CD4-positive, CD25-positive, alpha-beta regulatory T cell (primary cell): Measurements from ENCODE around the gene HDAC1. TPM values are rescaled to one million over a fixed set of nuclear protein-coding genes. Genes with fewer than 3 reads are reported as not detected.
"Not testable (repeated sequence)": the region's sequence is repeated elsewhere in the genome, so short reads cannot be mapped to it uniquely, and the experiment has no call there.

Source experiments
- ATAC-seq, 2 donors: fragments of 150-1000 bp; cut with Tn5 transposase; one replicate each; pipeline ENCODE4 v1.10.0; 2021; ENCODE audit warnings: low read depth in 2 of 2, moderate number of reproducible peaks in 2 of 2, moderate library complexity in 1 of 2
- DNase-seq, 3 donors: peaks; one replicate each; pipeline versions ENCODE4 v3.0.0 to v3.0.0-alpha.2; 2012 to 2022; ENCODE audit warnings: mixed read lengths in 1 of 3
- H3K27ac ChIP-seq: one replicate; pipeline ENCODE4 v1.7.0; 2013; ENCODE audit warnings: mild to moderate bottlenecking, low read length; ENCODE audit not compliant: insufficient read depth, poor library complexity, severe bottlenecking
- H3K27me3 ChIP-seq: one replicate; pipeline ENCODE4 v1.7.0; 2013; ENCODE audit warnings: low read length; ENCODE audit not compliant: control insufficient read depth, insufficient read depth
- H3K36me3 ChIP-seq: one replicate; pipeline ENCODE4 v1.7.0; 2013; ENCODE audit warnings: mild to moderate bottlenecking, low read length, moderate library complexity; ENCODE audit not compliant: control insufficient read depth, insufficient read depth
- H3K4me1 ChIP-seq: 2 replicates; pipeline ENCODE4 v1.7.0; 2013; ENCODE audit warnings: mild to moderate bottlenecking, low read length; ENCODE audit not compliant: insufficient read depth, control insufficient read depth, poor library complexity, severe bottlenecking
- H3K4me3 ChIP-seq: one replicate; pipeline ENCODE4 v1.7.0; 2013; ENCODE audit warnings: low read depth, mild to moderate bottlenecking, low read length, moderate library complexity
- H3K9me3 ChIP-seq, 2 experiments: 1 replicate in 1 of 2; 2 replicates in 1 of 2; pipeline ENCODE4 v1.7.0; 2013; ENCODE audit warnings: low read length in 2 of 2, mild to moderate bottlenecking in 1 of 2, moderate library complexity in 1 of 2; ENCODE audit not compliant: control insufficient read depth in 2 of 2
- H3K27ac Mint-ChIP-seq, 3 donors: one replicate each; pipeline ENCODE4 v1.8.0; 2020 to 2022; ENCODE audit warnings: mild to moderate bottlenecking in 3 of 3, mixed read lengths in 3 of 3, moderate library complexity in 2 of 3
- H3K27me3 Mint-ChIP-seq: one replicate; pipeline ENCODE4 v1.8.0; 2022; ENCODE audit warnings: mild to moderate bottlenecking, mixed read lengths
- H3K36me3 Mint-ChIP-seq: one replicate; pipeline ENCODE4 v1.8.0; 2020; ENCODE audit warnings: mixed read lengths
- H3K4me1 Mint-ChIP-seq, 4 donors: one replicate each; pipeline ENCODE4 v1.8.0; 2020 to 2022; ENCODE audit warnings: mixed read lengths in 4 of 4, mild to moderate bottlenecking in 1 of 4
- H3K4me3 Mint-ChIP-seq, 4 donors: one replicate each; pipeline ENCODE4 v1.8.0; 2020 to 2022; ENCODE audit warnings: mild to moderate bottlenecking in 4 of 4, mixed read lengths in 4 of 4, moderate library complexity in 3 of 4
- H3K9me3 Mint-ChIP-seq, 7 donors: one replicate each; pipeline ENCODE4 v1.8.0; 2020 to 2022; ENCODE audit warnings: mixed read lengths in 7 of 7, mild to moderate bottlenecking in 3 of 7, moderate library complexity in 2 of 7
- polyA plus RNA-seq, 4 donors: library from polyadenylated mRNA; unstranded; fragments of 300-500 nt; fragmentation: Illumina TruSeq; gene quantifications; one replicate each; pipeline ENCODE4 v1.2.3, GENCODE V29; 2021
- total RNA-seq: library from RNA; stranded (reverse); gene quantifications from one replicate; pipeline ENCODE4 v1.2.3, GENCODE V29; 2022

Gene HDAC1
- total and polyA plus RNA-seq, 5 donors from 2014 or later, result 98.2 to 150 (median 145) TPM

DNA sequence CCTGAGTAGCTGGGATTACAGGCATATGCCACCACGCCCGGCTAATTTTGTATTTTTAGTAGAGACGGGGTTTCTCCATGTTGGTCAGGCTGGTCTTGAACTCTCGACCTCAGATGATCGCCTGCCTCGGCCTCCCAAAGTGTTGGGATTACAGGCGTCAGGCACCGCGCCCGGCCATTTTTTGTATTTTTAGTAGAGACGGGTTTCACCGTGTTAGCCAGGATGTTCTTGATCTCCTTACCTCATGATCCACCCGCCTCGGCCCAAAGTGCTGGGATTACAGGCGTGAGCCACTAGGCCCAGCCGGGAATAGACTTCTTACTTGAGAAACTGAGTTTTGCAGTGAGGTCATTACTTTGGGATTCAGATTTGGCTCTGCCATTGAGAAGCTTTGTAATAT is 6.3 kb downstream of the HDAC1 start:
- not testable (repeated sequence) for H3K27ac Mint-ChIP-seq, DNase-seq, ATAC-seq, H3K27ac ChIP-seq, H3K9me3 Mint-ChIP-seq, H3K4me3 ChIP-seq, H3K27me3 ChIP-seq, H3K9me3 ChIP-seq, H3K27me3 Mint-ChIP-seq
- Mint-ChIP-seq H3K36me3 (peaks cover 28% of the 10 kb centered on the region), H3K4me3 (peak overlapping the region in 1 of 4 donors; percentile 7), H3K4me1 (peaks cover 17 to 79% (median 51%) of the 10 kb centered on the region in 4 donors)
- H3K36me3 ChIP-seq, result peaks cover 38% of the 10 kb centered on the region
- H3K4me1 ChIP-seq, result peaks cover 31% of the 10 kb centered on the region

- H3K27me3 Mint-ChIP-seq, result no peaks in the 10 kb centered on the region
- peak overlapping the region; percentile 20 to 49 (median 25) for H3K27ac Mint-ChIP-seq
- no peak for DNase-seq
- peak overlapping the region in 1 of 4 donors; percentile 21 for H3K4me3 Mint-ChIP-seq
- ATAC-seq, result no peak
- H3K4me1 Mint-ChIP-seq, result peaks cover 23 to 73% (median 58%) of the 10 kb centered on the region in 4 donors
- H3K36me3 Mint-ChIP-seq, result peaks cover 36% of the 10 kb centered on the region
- Histone ChIP-seq H3K9me3 (no peaks in the 10 kb centered on the region), H3K27me3 (no peaks in the 10 kb centered on the region), H3K4me1 (peaks cover 21% of the 10 kb centered on the region), H3K4me3 (no peak overlapping the region), H3K36me3 (peaks cover 50% of the 10 kb centered on the region), H3K27ac (no peak overlapping the region)
- no peaks in the 10 kb centered on the region for H3K9me3 Mint-ChIP-seq
These were observed 7.4 kb downstream of the HDAC1 start for GRCh38 chr1:32299327-32299726.

DNA sequence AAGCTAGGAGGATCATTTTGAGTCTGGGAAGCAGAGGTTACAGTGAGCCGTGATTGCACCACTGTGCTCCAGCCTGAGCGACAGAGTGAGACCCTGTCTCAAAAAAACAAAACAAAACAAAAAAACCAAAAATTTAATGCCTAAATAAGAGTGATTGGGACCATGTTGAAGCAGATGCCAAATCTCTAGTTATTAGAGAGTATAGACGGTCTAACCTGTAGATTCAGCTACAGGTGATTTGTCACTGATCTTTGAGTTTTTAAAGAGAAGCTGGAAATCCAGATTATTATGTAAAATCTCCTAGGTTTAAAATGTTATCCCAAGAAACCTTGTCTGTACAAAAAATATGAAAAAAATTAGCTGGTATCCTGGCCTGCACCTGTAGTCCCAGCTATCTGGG is 11.5 kb downstream of the HDAC1 start:
- ATAC-seq (no peak), DNase-seq (no peak)
- H3K9me3 Mint-ChIP-seq, result no peaks in the 10 kb centered on the region
- H3K27ac Mint-ChIP-seq, result peak overlapping the region in 1 of 3 donors; percentile 21
- H3K27me3 ChIP-seq, result no peaks in the 10 kb centered on the region
- H3K36me3 Mint-ChIP-seq, result peaks cover 42% of the 10 kb centered on the region
- no peak overlapping the region for H3K4me3 ChIP-seq
- H3K4me1 Mint-ChIP-seq, result peaks cover 24 to 67% (median 53%) of the 10 kb centered on the region in 4 donors
- H3K9me3 ChIP-seq, result no peaks in the 10 kb centered on the region
- no peak overlapping the region for H3K27ac ChIP-seq
- no peak overlapping the region for H3K4me3 Mint-ChIP-seq
- no peaks in the 10 kb centered on the region for H3K27me3 Mint-ChIP-seq
- peaks cover 63% of the 10 kb centered on the region for H3K36me3 ChIP-seq
- H3K4me1 ChIP-seq, result peaks cover 4% of the 10 kb centered on the region

- no peak for ATAC-seq
- Histone ChIP-seq H3K36me3 (peaks cover 61% of the 10 kb centered on the region), H3K27ac (no peak overlapping the region), H3K9me3 (no peaks in the 10 kb centered on the region), H3K27me3 (no peaks in the 10 kb centered on the region), H3K4me3 (no peak overlapping the region), H3K4me1 (peaks cover 4% of the 10 kb centered on the region)
- Mint-ChIP-seq H3K36me3 (peaks cover 42% of the 10 kb centered on the region), H3K9me3 (no peaks in the 10 kb centered on the region), H3K27me3 (no peaks in the 10 kb centered on the region), H3K4me1 (peaks cover 28 to 70% (median 55%) of the 10 kb centered on the region in 4 donors), H3K4me3 (no peak overlapping the region), H3K27ac (peak overlapping the region; percentile 21 to 49 (median 34))
- DNase-seq, result no peak
These were observed 12.2 kb downstream of the HDAC1 start for GRCh38 chr1:32303997-32304622.

GRCh38 chr1:32305310-32305709 is 13.4 kb downstream of the HDAC1 start:
- Histone ChIP-seq H3K36me3 (peaks cover 61% of the 10 kb centered on the region), H3K4me3 (no peak overlapping the region), H3K9me3 (no peaks in the 10 kb centered on the region), H3K4me1 (peaks cover 4% of the 10 kb centered on the region), H3K27me3 (no peaks in the 10 kb centered on the region), H3K27ac (no peak overlapping the region)
- Mint-ChIP-seq H3K4me1 (peaks cover 28 to 69% (median 56%) of the 10 kb centered on the region in 4 donors), H3K27ac (no peak overlapping the region), H3K9me3 (no peaks in the 10 kb centered on the region), H3K27me3 (no peaks in the 10 kb centered on the region), H3K36me3 (peaks cover 45% of the 10 kb centered on the region), H3K4me3 (no peak overlapping the region)
- DNase-seq (no peak), ATAC-seq (no peak)

DNA sequence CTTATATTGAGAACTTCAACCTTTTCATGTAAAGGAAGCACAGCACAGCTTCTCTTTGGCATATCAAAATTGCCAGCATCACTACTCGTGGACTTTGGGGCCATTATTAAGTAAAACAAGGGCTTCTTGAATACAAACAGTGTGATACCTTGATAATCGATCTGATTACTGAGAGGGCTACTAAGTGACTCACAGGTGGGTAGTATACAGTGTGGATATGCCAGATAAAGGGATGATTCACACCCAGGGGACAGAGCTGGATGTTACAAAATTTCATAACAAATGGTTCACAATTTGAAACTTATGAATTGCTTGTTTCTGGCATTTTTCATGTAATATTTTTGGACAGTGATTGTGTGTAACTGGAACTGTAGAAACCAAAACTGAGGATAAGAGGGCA is 15.4 kb downstream of the HDAC1 start:
- no peaks in the 10 kb centered on the region for H3K27me3 Mint-ChIP-seq
- ATAC-seq (no peak), DNase-seq (no peak)
- H3K9me3 ChIP-seq, result no peaks in the 10 kb centered on the region
- no peak overlapping the region for H3K4me3 Mint-ChIP-seq
- peaks cover 6% of the 10 kb centered on the region for H3K4me1 ChIP-seq
- H3K36me3 Mint-ChIP-seq, result peaks cover 35% of the 10 kb centered on the region
- H3K27ac Mint-ChIP-seq, result peak overlapping the region; percentile 46 to 80 (median 60)
- no peak overlapping the region for H3K27ac ChIP-seq
- H3K4me1 Mint-ChIP-seq, result peaks cover 29 to 75% (median 60%) of the 10 kb centered on the region in 4 donors
- no peaks in the 10 kb centered on the region for H3K9me3 Mint-ChIP-seq
- no peaks in the 10 kb centered on the region for H3K27me3 ChIP-seq
- peaks cover 51% of the 10 kb centered on the region for H3K36me3 ChIP-seq
- no peak overlapping the region for H3K4me3 ChIP-seq

DNA sequence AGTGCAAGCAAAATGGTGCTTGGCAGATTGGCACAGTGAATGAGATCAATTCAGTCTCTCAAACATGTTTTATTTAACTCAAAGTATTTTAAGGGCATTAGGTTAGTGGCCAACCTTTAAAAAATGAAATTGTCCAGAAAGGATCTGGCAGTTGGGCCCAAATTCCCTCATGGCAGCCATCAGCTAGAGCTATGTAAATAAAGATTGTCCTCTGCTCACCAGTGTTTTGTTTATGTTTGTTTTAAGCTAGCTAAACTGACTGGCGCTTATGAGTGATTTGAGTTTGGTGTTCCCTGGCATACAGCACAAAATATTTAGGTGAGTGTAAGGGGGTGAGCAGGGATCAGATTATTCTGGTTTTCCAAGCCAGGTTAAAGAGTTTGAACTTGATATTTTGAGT is 18.1 kb downstream of the HDAC1 start:
- Mint-ChIP-seq H3K4me1 (peaks cover 23 to 76% (median 55%) of the 10 kb centered on the region in 4 donors), H3K27ac (peak overlapping the region; percentile 55 to 72 (median 61)), H3K27me3 (no peaks in the 10 kb centered on the region), H3K9me3 (no peaks in the 10 kb centered on the region), H3K36me3 (peaks cover 29% of the 10 kb centered on the region), H3K4me3 (peak overlapping the region in 2 of 4 donors; percentile 3 to 36)
- no peak for ATAC-seq
- Histone ChIP-seq H3K27me3 (no peaks in the 10 kb centered on the region), H3K9me3 (no peaks in the 10 kb centered on the region), H3K36me3 (peaks cover 33% of the 10 kb centered on the region), H3K27ac (peak overlapping the region; percentile 1), H3K4me3 (no peak overlapping the region), H3K4me1 (peaks cover 6% of the 10 kb centered on the region)
- no peak for DNase-seq
